ENCODE results near the gene CCDC188.

The CCDC188 gene

GRCh38 chr22:20150381-20151275 lies at the start of gene CCDC188:
TSS of gene CCDC188 (minus strand) at chr22:20151055. CDS start at chr22:20150986, 69 bp downstream.
- no peak for DNase-seq

- no peak for DNase-seq
Measured at GRCh38 chr22:20199906-20200305, 49.1 kb upstream of the CCDC188 start.

GRCh38 chr22:20199413-20199842 lies 48.6 kb upstream of the CCDC188 start:
- DNase-seq, result no peak

- no peak for DNase-seq
Measured at GRCh38 chr22:20198557-20199319, 47.9 kb upstream of the CCDC188 start.

- DNase-seq, result no peak
Measured at GRCh38 chr22:20197407-20198030, 46.7 kb upstream of the CCDC188 start.

- no peak for DNase-seq
Measured at GRCh38 chr22:20196094-20196842, 45.4 kb upstream of the CCDC188 start.

- no peak for DNase-seq
Measured at GRCh38 chr22:20194681-20195593, 44.1 kb upstream of the CCDC188 start.

- DNase-seq, result no peak
Measured at GRCh38 chr22:20193761-20194494, 43.1 kb upstream of the CCDC188 start.

GRCh38 chr22:20192972-20193760 lies 42.3 kb upstream of the CCDC188 start:
- no peak for DNase-seq

- DNase-seq, result no peak
Measured at GRCh38 chr22:20192293-20192971, 41.6 kb upstream of the CCDC188 start.

GRCh38 chr22:20191803-20192202 lies 40.9 kb upstream of the CCDC188 start:
- no peak for DNase-seq

GRCh38 chr22:20191000-20191515 lies 40.2 kb upstream of the CCDC188 start:
- DNase-seq, result no peak

- DNase-seq, result no peak
Measured at GRCh38 chr22:20188567-20188877, 37.7 kb upstream of the CCDC188 start.

GRCh38 chr22:20187777-20188566 lies 37.1 kb upstream of the CCDC188 start:
- no peak for DNase-seq

- DNase-seq, result no peak
Measured at GRCh38 chr22:20186871-20187546, 36.2 kb upstream of the CCDC188 start.

- DNase-seq, result peak; percentile 10
Measured at GRCh38 chr22:20186183-20186870, 35.5 kb upstream of the CCDC188 start.

- DNase-seq, result no peak
Measured at GRCh38 chr22:20185750-20186149, 34.9 kb upstream of the CCDC188 start.
